GM12878 (cell line): ENCODE measurements around the gene GTF3A. TPM values are rescaled to one million over a fixed set of nuclear protein-coding genes. Genes with fewer than 3 reads are reported as not detected.

Experiments
- ATAC-seq: fragments of 200-7000 bp; cut with Tn5 transposase; 3 replicates; pipeline ENCODE4 v1.9.1; 2020; ENCODE audit warnings: mild to moderate bottlenecking, moderate library complexity
- BruUV-seq: library from RNA; stranded (reverse); fragments of 400-500 nt; replicated peaks from 2 replicates; lab custom pipeline; 2021; lab: Mats Ljungman, UMichigan
- CTCF ChIA-PET: fragments of 300-600 bp; sonication (Branson Sonifier 250); formaldehyde crosslinking; extraction: SDS; loops from one replicate; lab custom pipeline; 2021; ENCODE audit warnings: inconsistent platforms; lab: Yijun Ruan, JAX
- POLR2A ChIA-PET: fragments of 350-600 bp; formaldehyde crosslinking; extraction: SDS; loops from one replicate; lab custom pipeline; 2021; ENCODE audit warnings: inconsistent platforms; lab: Charles Lee
- RAD21 ChIA-PET: fragments of 300-600 bp; sonication (Branson Sonifier 250); formaldehyde crosslinking; loops from one replicate; lab custom pipeline; 2023; ENCODE audit warnings: antibody characterized with exemption; ENCODE audit not compliant: unreplicated experiment; lab: Charles Lee
- SMC1A ChIA-PET: fragments of 300-600 bp; sonication (Branson Sonifier 250); formaldehyde crosslinking; loops from one replicate; lab custom pipeline; 2023; ENCODE audit not compliant: unreplicated experiment, uncharacterized antibody; lab: Charles Lee
- DNase-seq: peaks from one replicate; pipeline ENCODE4 v3.0.0-alpha.2; 2011; ENCODE audit warnings: low read depth, low spot score
- FAIRE-seq: peaks from 3 replicates; lab custom pipeline; 2011; peaks lifted over from hg19 to GRCh38; lab: Jason Lieb, UNC
- H2AFZ ChIP-seq: 2 replicates; pipeline ENCODE4 v1.6.0; 2011; ENCODE audit warnings: low read depth, low read length, control low read depth; ENCODE audit not compliant: control insufficient read depth
- H3K27ac ChIP-seq: 2 replicates; pipeline ENCODE4 v1.5.1; 2011; ENCODE audit warnings: control low read depth; ENCODE audit not compliant: control insufficient read depth, insufficient read depth
- H3K27me3 ChIP-seq, 2 experiments: replicated peaks in 1 of 2; 2 replicates each; pipeline versions ENCODE4 v1.6.0 to v1.6.1; 2011; ENCODE audit warnings: low read length in 1 of 2; ENCODE audit not compliant: control insufficient read depth in 2 of 2, insufficient read depth in 2 of 2
- H3K36me3 ChIP-seq, 2 experiments: 2 replicates each; pipeline ENCODE4 v1.5.1; 2011; ENCODE audit warnings: low read length in 1 of 2; ENCODE audit not compliant: control insufficient read depth in 2 of 2, insufficient read depth in 2 of 2
- H3K4me1 ChIP-seq: 2 replicates; pipeline ENCODE4 v1.6.1; 2011; ENCODE audit warnings: mild to moderate bottlenecking, low read length, moderate library complexity, mixed read lengths; ENCODE audit not compliant: control insufficient read depth, insufficient read depth
- H3K4me2 ChIP-seq: 2 replicates; pipeline ENCODE4 v1.6.0; 2011; ENCODE audit warnings: control low read depth; ENCODE audit not compliant: control insufficient read depth, insufficient read depth
- H3K4me3 ChIP-seq: fragments of 200-600 bp; sonication (generic); 2 replicates; pipeline ENCODE4 v1.5.1; 2016
- H3K79me2 ChIP-seq: 2 replicates; pipeline ENCODE4 v1.6.0; 2011; ENCODE audit warnings: low read length; ENCODE audit not compliant: control insufficient read depth, insufficient read depth
- H3K9ac ChIP-seq: 2 replicates; pipeline ENCODE4 v1.8.0; 2011; ENCODE audit warnings: low read length, control low read depth, mixed read lengths; ENCODE audit not compliant: control insufficient read depth, insufficient read depth
- H3K9me3 ChIP-seq: replicated peaks from 3 replicates; pipeline ENCODE4 v1.5.1; 2011; ENCODE audit warnings: mild to moderate bottlenecking, low read length; ENCODE audit not compliant: control insufficient read depth, insufficient read depth
- H4K20me1 ChIP-seq: 2 replicates; pipeline ENCODE4 v1.6.0; 2011; ENCODE audit not compliant: control insufficient read depth, insufficient read depth
- BACH1 ChIP-seq: fragments of 450-650 bp; IDR thresholded peaks from 2 replicates; pipeline ENCODE4 v1.6.1; 2017; ENCODE audit warnings: mild to moderate bottlenecking, borderline replicate concordance
- BCL11A ChIP-seq: IDR thresholded peaks from 2 replicates; pipeline ENCODE4 v1.6.1; 2011; ENCODE audit warnings: low read depth, low read length
- CBX5 ChIP-seq: sonication (generic); IDR thresholded peaks from 2 replicates; pipeline ENCODE4 v1.6.1; 2016; ENCODE audit warnings: low read depth, moderate library complexity, mild to moderate bottlenecking, inconsistent platforms
- E2F8 ChIP-seq: fragments of 450-650 bp; IDR thresholded peaks from 2 replicates; pipeline ENCODE4 v1.6.1; 2018; ENCODE audit warnings: mild to moderate bottlenecking, low read depth, moderate library complexity; ENCODE audit not compliant: partially characterized antibody
- HDGF ChIP-seq: fragments of 450-650 bp; IDR thresholded peaks from 2 replicates; pipeline ENCODE4 v1.6.1; 2016; ENCODE audit warnings: antibody characterized with exemption
- PAX5 ChIP-seq: IDR thresholded peaks from 2 replicates; pipeline ENCODE4 v1.6.1; 2011; ENCODE audit warnings: low read depth, low read length, borderline replicate concordance
- POLR2AphosphoS5 ChIP-seq: IDR thresholded peaks from 2 replicates; pipeline ENCODE4 v1.6.1; 2011; ENCODE audit warnings: mild to moderate bottlenecking, low read length, inconsistent platforms
- POU2F2 ChIP-seq: IDR thresholded peaks from 3 replicates; pipeline ENCODE4 v1.6.1; 2011; ENCODE audit warnings: low read depth, mild to moderate bottlenecking, low read length, borderline replicate concordance
- ZBTB40 ChIP-seq: fragments of 450-650 bp; IDR thresholded peaks from 2 replicates; pipeline ENCODE4 v1.6.1; 2016; ENCODE audit warnings: mild to moderate bottlenecking, moderate library complexity, borderline replicate concordance
- WGBS: methylation state at CpG from one replicate; pipeline ENCODE4 v1.1.6; 2016; ENCODE audit warnings: low lambda C conversion rate; ENCODE audit not compliant: insufficient replicate concordance, insufficient coverage; ENCODE audit errors: missing lambda C conversion rate; 5-methylcytosine and 5-hydroxymethylcytosine counted together
- in situ Hi-C: fragments of 300-500 bp; cut with MboI; formaldehyde crosslinking; loops from 9 replicates; pipeline ENCODE4 v1.14.3; 2018; ENCODE audit warnings: mixed read lengths
- intact Hi-C: fragments of 100-400 bp; cut with micrococcal nuclease; formaldehyde crosslinking; loops from one replicate; pipeline ENCODE4 v1.14.2; 2022; ENCODE audit not compliant: unreplicated experiment
- polyA plus RNA-seq, 11 experiments: library from polyadenylated mRNA; depleted of rRNA in 4 of 11; unstranded in 6 of 11; stranded (reverse) in 5 of 11; fragments of >200 nt; fragmentation: Nextera tagmentation in 4 of 11; fragmentation: Illumina TruSeq in 1 of 11; extraction: Ambion mirVana in 4 of 11; extraction: Trizol in 1 of 11; gene quantifications; 1 replicate in 1 of 11; 2 replicates in 10 of 11; pipeline versions ENCODE4 v1.2.1 to v1.2.3, GENCODE V29; 2011 to 2016; ENCODE audit warnings: inconsistent platforms in 2 of 11, missing spikeins in 2 of 11, low read depth in 1 of 11
- total RNA-seq, 4 experiments: library from RNA; depleted of rRNA in 3 of 4; stranded (reverse); fragments of >200 nt in 3 of 4; fragmentation: Illumina TruSeq in 1 of 4; extraction: Trizol in 1 of 4; gene quantifications; 2 replicates each; pipeline versions ENCODE4 v1.2.1 to v1.2.3, GENCODE V29; 2013 to 2021
- TF ChIP-seq, protein P1 (sequence below): fragments of 450-650 bp; conservative IDR thresholded peaks from 2 replicates; pipeline ENCODE4 v1.6.1; 2017; ENCODE audit warnings: mild to moderate bottlenecking, moderate library complexity
- TF ChIP-seq, protein P2 (sequence below): IDR thresholded peaks from 2 replicates; pipeline ENCODE4 v1.6.1; 2012; ENCODE audit warnings: low read depth, low read length, improper control_type of control experiment

The GTF3A gene
- total and polyA plus RNA-seq, 10 of the 15 experiments (the other 5 are each of a cell fraction or from before 2014, with no cell fraction given): 74.2 to 524 (median 216) TPM

- TF ChIP-seq ZBTB40 (no peak), PAX5 (0 out of 2 replicates have a peak, but pooled peaks have one; percentile 25)
Measured at GRCh38 chr13:27375686-27376326, 48.6 kb upstream of the GTF3A start (continued).

GRCh38 chr13:27379126-27379525 is 45.3 kb upstream of the GTF3A start:
- ChIA-PET RAD21 (interaction anchor here (1.7 to 1.8 kb wide), 2 partner anchors 447 to 451 kb away, joined by 6 to 10 read pairs; no protein-coding TSS in a partner anchor), POLR2A (no interaction called here), CTCF (interaction anchor here (0.9 to 15.1 kb wide), 3 partner anchors 47 to 605 kb away, joined by 4 to 189 read pairs (median 4); no protein-coding TSS in a partner anchor), SMC1A (interaction anchor here (0.8 to 2.8 kb wide), 4 partner anchors 17 to 447 kb away, joined by 3 to 14 read pairs (median 3); no protein-coding TSS in a partner anchor)
- Histone ChIP-seq H3K36me3 (no peaks in the 10 kb centered on the region), H3K9me3 (no peaks in the 10 kb centered on the region), H3K4me2 (no peak overlapping the region), H3K4me1 (no peaks in the 10 kb centered on the region), H3K27me3 (0 out of 4 replicates have a peak, but pooled peaks cover 0 to 1% of the 10 kb centered on the region in 2 experiments), H3K79me2 (no peaks in the 10 kb centered on the region), H3K27ac (no peak overlapping the region), H4K20me1 (no peaks in the 10 kb centered on the region), H3K9ac (no peak overlapping the region), H3K4me3 (no peak overlapping the region), H2AFZ (no peak overlapping the region)
- no peak for FAIRE-seq
- in situ Hi-C loops (loop anchor here (5.0 kb wide), 2 partner anchors 448 to 603 kb away; no protein-coding TSS in a partner anchor), intact Hi-C loops (loop anchor here (10.0 kb wide), 1 partner anchor 156 kb away; no protein-coding TSS in a partner anchor)
- no peak for DNase-seq
- BruUV-seq: no TSS peak
- 27% methylated on average over 4 of the region's 4 CpGs for WGBS
- no peak for ATAC-seq
- TF ChIP-seq BACH1 (no peak), HDGF (no peak), BCL11A (no peak), POU2F2 (no peak), CBX5 (no peak), POLR2AphosphoS5 (no peak), E2F8 (no peak)
- TF ChIP-seq, protein P1, sequence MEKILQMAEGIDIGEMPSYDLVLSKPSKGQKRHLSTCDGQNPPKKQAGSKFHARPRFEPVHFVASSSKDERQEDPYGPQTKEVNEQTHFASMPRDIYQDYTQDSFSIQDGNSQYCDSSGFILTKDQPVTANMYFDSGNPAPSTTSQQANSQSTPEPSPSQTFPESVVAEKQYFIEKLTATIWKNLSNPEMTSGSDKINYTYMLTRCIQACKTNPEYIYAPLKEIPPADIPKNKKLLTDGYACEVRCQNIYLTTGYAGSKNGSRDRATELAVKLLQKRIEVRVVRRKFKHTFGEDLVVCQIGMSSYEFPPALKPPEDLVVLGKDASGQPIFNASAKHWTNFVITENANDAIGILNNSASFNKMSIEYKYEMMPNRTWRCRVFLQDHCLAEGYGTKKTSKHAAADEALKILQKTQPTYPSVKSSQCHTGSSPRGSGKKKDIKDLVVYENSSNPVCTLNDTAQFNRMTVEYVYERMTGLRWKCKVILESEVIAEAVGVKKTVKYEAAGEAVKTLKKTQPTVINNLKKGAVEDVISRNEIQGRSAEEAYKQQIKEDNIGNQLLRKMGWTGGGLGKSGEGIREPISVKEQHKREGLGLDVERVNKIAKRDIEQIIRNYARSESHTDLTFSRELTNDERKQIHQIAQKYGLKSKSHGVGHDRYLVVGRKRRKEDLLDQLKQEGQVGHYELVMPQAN: no peak
- TF ChIP-seq, protein P2, sequence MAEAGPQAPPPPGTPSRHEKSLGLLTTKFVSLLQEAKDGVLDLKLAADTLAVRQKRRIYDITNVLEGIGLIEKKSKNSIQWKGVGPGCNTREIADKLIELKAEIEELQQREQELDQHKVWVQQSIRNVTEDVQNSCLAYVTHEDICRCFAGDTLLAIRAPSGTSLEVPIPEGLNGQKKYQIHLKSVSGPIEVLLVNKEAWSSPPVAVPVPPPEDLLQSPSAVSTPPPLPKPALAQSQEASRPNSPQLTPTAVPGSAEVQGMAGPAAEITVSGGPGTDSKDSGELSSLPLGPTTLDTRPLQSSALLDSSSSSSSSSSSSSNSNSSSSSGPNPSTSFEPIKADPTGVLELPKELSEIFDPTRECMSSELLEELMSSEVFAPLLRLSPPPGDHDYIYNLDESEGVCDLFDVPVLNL: no peak
